Epithelial cell of proximal tubule (primary cell): Measurements from ENCODE around the gene ITGB1. TPM values are rescaled to one million over a fixed set of nuclear protein-coding genes. Genes with fewer than 3 reads are reported as not detected.

Experiments used
- DNase-seq: peaks from one replicate; pipeline ENCODE4 v3.0.0-alpha.2; 2011; ENCODE audit warnings: low read depth
- H3K4me3 ChIP-seq: 2 replicates; pipeline ENCODE4 v1.5.1; 2011; ENCODE audit warnings: low read depth, mild to moderate bottlenecking, low read length
- CTCF ChIP-seq: conservative IDR thresholded peaks from 2 replicates; pipeline ENCODE4 v1.5.1; 2012; ENCODE audit warnings: low read depth, mild to moderate bottlenecking, low read length
- total RNA-seq: library from RNA; depleted of rRNA; stranded (reverse); fragments of >200 nt; gene quantifications from 2 replicates; pipeline ENCODE4 v1.2.3, GENCODE V29; 2015

Gene ITGB1
- total RNA-seq, 1 donor from 2014 or later, result 2,053 TPM

GRCh38 chr10:32954080-32954479 lies 4.0 kb downstream of the ITGB1 start:
- peak; percentile 13 for TF ChIP-seq CTCF
- no peak for DNase-seq
- H3K4me3 ChIP-seq, result peak overlapping the region; percentile 93

GRCh38 chr10:32953277-32953927 lies 4.6 kb downstream of the ITGB1 start:
- peak overlapping the region; percentile 93 for H3K4me3 ChIP-seq
- no peak for DNase-seq
- TF ChIP-seq CTCF, result no peak

- no peak for TF ChIP-seq CTCF
- no peak for DNase-seq
- H3K4me3 ChIP-seq, result no peak overlapping the region
Measured at GRCh38 chr10:32952541-32953276, 5.3 kb downstream of the ITGB1 start.

GRCh38 chr10:32952094-32952493 lies 5.9 kb downstream of the ITGB1 start:
- no peak overlapping the region for H3K4me3 ChIP-seq
- TF ChIP-seq CTCF, result no peak

GRCh38 chr10:32951111-32951510 lies 6.9 kb downstream of the ITGB1 start:
- TF ChIP-seq CTCF, result no peak
- H3K4me3 ChIP-seq, result no peak overlapping the region
- DNase-seq, result no peak

More at GRCh38 chr10:32952094-32952493, 5.9 kb downstream of the ITGB1 start:
- DNase-seq, result no peak

- TF ChIP-seq CTCF, result no peak
- DNase-seq, result no peak
- no peak overlapping the region for H3K4me3 ChIP-seq
Measured at GRCh38 chr10:32950591-32951108, 7.4 kb downstream of the ITGB1 start.
